Frontal cortex (tissue), 4 donors: ENCODE results near the gene GRIN2D. TPM values are rescaled to one million over a fixed set of nuclear protein-coding genes. Genes with fewer than 3 reads are reported as not detected.
"Not testable (repeated sequence)": the region's sequence is repeated elsewhere in the genome, so short reads cannot be mapped to it uniquely, and the experiment has no call there.

Source experiments
- DNase-seq, 2 donors: peaks; one replicate each; pipeline ENCODE4 v3.0.0; 2012; ENCODE audit warnings: low spot score in 2 of 2
- FAIRE-seq: peaks from 2 replicates; lab custom pipeline; 2012; peaks lifted over from hg19 to GRCh38; lab: Jason Lieb, UNC
- total RNA-seq: library from RNA; depleted of rRNA; stranded (reverse); fragments of >200 nt; gene quantifications from one replicate; pipeline ENCODE4 v1.2.3, GENCODE V29; 2014
- donor health status: control.
- donor health status: control.
- donor health status: control.

Gene GRIN2D
- total RNA-seq, 1 donor from 2014 or later = 2.9 TPM

GRCh38 chr19:48370955-48371354 is 22.5 kb upstream of the GRIN2D start:
- FAIRE-seq (no peak), DNase-seq (no peak)

GRCh38 chr19:48371367-48371766 is 22.1 kb upstream of the GRIN2D start:
- DNase-seq (no peak), FAIRE-seq (no peak)

GRCh38 chr19:48371771-48372170 is 21.7 kb upstream of the GRIN2D start:
- FAIRE-seq, DNase-seq: not testable (repeated sequence)

GRCh38 chr19:48372904-48373303 is 20.6 kb upstream of the GRIN2D start:
- DNase-seq = no peak
- no peak for FAIRE-seq

- no peak for FAIRE-seq
- DNase-seq = no peak
Measured at GRCh38 chr19:48373567-48373966, 19.9 kb upstream of the GRIN2D start.

GRCh38 chr19:48378194-48378570 is 15.3 kb upstream of the GRIN2D start:
- DNase-seq (no peak), FAIRE-seq (no peak)

- FAIRE-seq (no peak), DNase-seq (no peak)
Measured at GRCh38 chr19:48379058-48379457, 14.4 kb upstream of the GRIN2D start.

- FAIRE-seq (no peak), DNase-seq (no peak)
Measured at GRCh38 chr19:48381178-48381950, 12.1 kb upstream of the GRIN2D start.

- no peak for FAIRE-seq
Measured at GRCh38 chr19:48382286-48382685, 11.2 kb upstream of the GRIN2D start.

GRCh38 chr19:48385461-48386087 is 7.9 kb upstream of the GRIN2D start:
- DNase-seq (no peak), FAIRE-seq (no peak)

More at GRCh38 chr19:48382286-48382685, 11.2 kb upstream of the GRIN2D start:
- DNase-seq = no peak

GRCh38 chr19:48386981-48387380 is 6.5 kb upstream of the GRIN2D start:
- no peak for FAIRE-seq
- DNase-seq = no peak

GRCh38 chr19:48390188-48391099 is 3.0 kb upstream of the GRIN2D start:
- FAIRE-seq (no peak), DNase-seq (peak; percentile 61 to 77)

GRCh38 chr19:48391100-48392005 is 2.1 kb upstream of the GRIN2D start, which contains the start of gene KDELR1:
TSS of gene KDELR1 (minus strand) at chr19:48391551. CDS start at chr19:48391358, 193 bp downstream.
- FAIRE-seq (no peak), DNase-seq (peak; percentile 87 to 98)

- FAIRE-seq = not testable (repeated sequence)
Measured at GRCh38 chr19:48392006-48392344, 1.5 kb upstream of the GRIN2D start.

GRCh38 chr19:48392860-48393558 is 459 bp upstream of the GRIN2D start:
- FAIRE-seq (no peak), DNase-seq (no peak)

More at GRCh38 chr19:48392006-48392344, 1.5 kb upstream of the GRIN2D start:
- not testable (repeated sequence) for DNase-seq

GRCh38 chr19:48394331-48395169 is 1.1 kb downstream of the GRIN2D start:
- FAIRE-seq = no peak

GRCh38 chr19:48395170-48395455 is 1.6 kb downstream of the GRIN2D start:
- FAIRE-seq (no peak), DNase-seq (no peak)

More at GRCh38 chr19:48394331-48395169, 1.1 kb downstream of the GRIN2D start:
- no peak for DNase-seq

- DNase-seq = no peak
- no peak for FAIRE-seq
Measured at GRCh38 chr19:48395499-48395898, 2.0 kb downstream of the GRIN2D start.
